ENCODE data around the gene TMPRSS4.

DNA sequence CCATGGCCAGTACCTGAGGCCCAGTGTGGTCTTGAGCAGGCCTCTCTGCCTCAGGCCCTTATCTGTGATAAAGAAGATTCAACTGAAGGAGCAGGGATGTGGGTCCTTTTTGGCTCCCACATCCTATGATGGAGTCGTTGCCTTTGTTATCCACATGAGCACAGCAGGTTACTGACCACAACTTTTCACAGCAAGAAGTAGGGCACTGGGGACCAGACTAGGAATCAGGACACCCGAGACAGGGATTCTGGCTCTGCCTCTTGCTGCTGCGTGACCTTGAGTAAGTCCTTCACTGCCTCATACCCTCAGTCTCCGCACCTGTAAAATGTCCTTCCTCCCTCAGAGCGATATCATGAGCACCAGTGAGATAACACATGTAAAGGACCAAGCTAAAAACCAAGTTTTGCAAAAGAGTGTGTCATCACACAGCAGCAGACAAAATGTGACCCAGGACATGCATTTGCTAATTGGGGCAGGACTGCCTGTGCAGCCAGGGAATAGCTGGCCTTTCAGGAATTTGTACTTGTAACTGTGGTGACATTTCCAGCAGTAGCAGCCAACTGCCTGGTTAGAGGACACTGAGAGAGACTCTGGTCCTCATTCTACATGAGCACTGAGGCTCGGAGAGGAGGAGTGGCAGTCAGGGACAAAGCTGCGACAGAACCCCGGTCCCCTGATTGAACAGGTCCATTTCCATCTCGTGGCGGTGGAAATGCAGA, 23.1 kb downstream of the TMPRSS4 start:
- no peak for TF ChIP-seq CTCF (conservative IDR thresholded peaks at IDR 0.05)
- no peak for TF ChIP-seq ZFX (IDR thresholded peaks at IDR 0.05)

All from C4-2B (cell line).